ENCODE data around the gene BNC2.
"Not testable (repeated sequence)": the region's sequence is repeated elsewhere in the genome, so short reads cannot be mapped to it uniquely, and the experiment has no call there.

BNC2 gene

DNA sequence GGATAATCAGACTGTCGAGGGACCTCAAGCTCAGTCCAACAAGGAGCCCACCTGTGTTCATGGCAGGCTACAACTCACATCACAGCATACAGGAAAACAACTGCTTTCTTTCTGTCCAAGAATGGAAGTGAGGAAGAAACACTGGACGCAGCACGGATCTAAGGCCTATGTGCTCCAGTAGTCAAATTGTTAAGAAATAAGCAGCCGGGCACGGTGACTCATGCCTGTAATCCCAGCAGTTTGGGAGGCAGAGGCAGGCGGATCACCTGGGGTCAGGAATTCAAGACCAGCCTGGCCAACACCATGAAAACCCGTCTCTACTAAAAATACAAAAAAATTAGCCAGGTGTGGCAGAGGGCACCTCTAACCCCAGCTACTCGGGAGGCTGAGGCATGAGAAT is 427.8 kb downstream of the BNC2 start:
- H3K27ac ChIP-seq (ENCODE audit: low read depth in 2 of 2, low read length in 2 of 2): no peak overlapping the region
- H3K36me3 ChIP-seq (ENCODE audit: control insufficient read depth in 2 of 2, insufficient read depth in 2 of 2, low read length in 2 of 2): no peaks in the 10 kb centered on the region

DNA sequence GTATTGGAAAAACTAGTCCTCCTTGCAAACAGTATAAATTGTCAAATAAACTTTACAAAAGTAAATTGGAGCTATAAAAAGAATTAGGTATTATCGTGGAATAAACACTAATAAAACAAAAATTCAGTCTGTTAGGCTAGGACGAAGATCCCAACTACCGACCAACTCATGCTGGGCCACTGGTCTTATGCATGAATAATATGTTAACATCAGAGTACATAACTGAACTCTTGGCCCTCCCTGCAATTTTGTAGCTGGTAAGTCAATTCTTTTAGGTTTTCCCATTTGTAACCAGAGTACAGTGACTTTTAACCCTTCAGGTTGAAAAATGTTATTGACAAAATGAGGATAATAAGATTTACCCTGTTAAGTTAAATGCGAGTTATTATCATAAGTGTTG is 428.7 kb downstream of the BNC2 start:
- Histone ChIP-seq H3K27ac (ENCODE audit: low read depth in 2 of 2, low read length in 2 of 2) (no peak overlapping the region), H3K4me1 (ENCODE audit: control insufficient read depth in 2 of 2, insufficient read depth in 2 of 2, low read length in 2 of 2) (no peaks in the 10 kb centered on the region), H3K4me3 (ENCODE audit: low read length in 2 of 2) (no peak overlapping the region), H3K9ac (ENCODE audit: low read depth in 1 of 2, low read length in 2 of 2) (no peak overlapping the region), H3K9me3 (ENCODE audit: control insufficient read depth in 2 of 2, low read length in 2 of 2) (no peaks in the 10 kb centered on the region), H3K27me3 (ENCODE audit: control insufficient read depth in 2 of 2, insufficient read depth in 2 of 2, low read length in 2 of 2) (no peaks in the 10 kb centered on the region), H3K36me3 (ENCODE audit: control insufficient read depth in 2 of 2, insufficient read depth in 2 of 2, low read length in 2 of 2) (no peaks in the 10 kb centered on the region)

More for the DNA sequence above, 427.8 kb downstream of the BNC2 start:
- Histone ChIP-seq H3K4me1 (ENCODE audit: control insufficient read depth in 2 of 2, insufficient read depth in 2 of 2, low read length in 2 of 2) (no peaks in the 10 kb centered on the region), H3K27me3 (ENCODE audit: control insufficient read depth in 2 of 2, insufficient read depth in 2 of 2, low read length in 2 of 2) (no peaks in the 10 kb centered on the region), H3K9me3 (ENCODE audit: control insufficient read depth in 2 of 2, low read length in 2 of 2) (no peaks in the 10 kb centered on the region), H3K9ac (ENCODE audit: low read depth in 1 of 2, low read length in 2 of 2) (no peak overlapping the region), H3K4me3 (ENCODE audit: low read length in 2 of 2) (no peak overlapping the region)

- not testable (repeated sequence) for H3K9ac ChIP-seq (ENCODE audit: low read depth in 1 of 2, low read length in 2 of 2); H3K36me3 ChIP-seq (ENCODE audit: control insufficient read depth in 2 of 2, insufficient read depth in 2 of 2, low read length in 2 of 2); H3K4me3 ChIP-seq (ENCODE audit: low read length in 2 of 2); H3K27me3 ChIP-seq (ENCODE audit: control insufficient read depth in 2 of 2, insufficient read depth in 2 of 2, low read length in 2 of 2); H3K27ac ChIP-seq (ENCODE audit: low read depth in 2 of 2, low read length in 2 of 2); H3K9me3 ChIP-seq (ENCODE audit: control insufficient read depth in 2 of 2, low read length in 2 of 2); H3K4me1 ChIP-seq (ENCODE audit: control insufficient read depth in 2 of 2, insufficient read depth in 2 of 2, low read length in 2 of 2)
Measured at GRCh38 chr9:16438831-16439230, 431.6 kb downstream of the BNC2 start.

DNA sequence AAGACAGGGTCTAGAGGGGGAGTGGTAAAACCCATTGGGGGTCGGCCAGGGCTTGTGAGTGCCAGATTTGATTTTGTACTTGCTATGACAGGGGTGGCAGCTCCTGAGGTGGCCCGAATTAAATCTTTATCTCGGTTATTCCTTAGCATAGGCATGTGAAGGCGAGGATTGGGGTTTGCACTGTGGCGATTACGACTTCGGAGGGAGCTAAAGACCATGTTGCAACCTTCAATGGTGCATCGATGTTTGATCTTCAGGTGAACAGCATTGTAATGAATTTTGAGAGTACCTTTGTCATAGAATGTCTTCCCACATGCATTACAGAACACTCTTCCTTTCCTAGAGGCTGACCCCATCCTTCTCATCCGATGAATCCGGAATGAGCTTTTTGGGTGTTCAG is 433.9 kb downstream of the BNC2 start:
- no peaks in the 10 kb centered on the region for H3K36me3 ChIP-seq (ENCODE audit: control insufficient read depth in 2 of 2, insufficient read depth in 2 of 2, low read length in 2 of 2)
- H3K9ac ChIP-seq (ENCODE audit: low read depth in 1 of 2, low read length in 2 of 2): no peak overlapping the region
- no peak overlapping the region for H3K4me3 ChIP-seq (ENCODE audit: low read length in 2 of 2)
- H3K27me3 ChIP-seq (ENCODE audit: control insufficient read depth in 2 of 2, insufficient read depth in 2 of 2, low read length in 2 of 2): no peaks in the 10 kb centered on the region
- H3K4me1 ChIP-seq (ENCODE audit: control insufficient read depth in 2 of 2, insufficient read depth in 2 of 2, low read length in 2 of 2): no peaks in the 10 kb centered on the region
- no peak overlapping the region for H3K27ac ChIP-seq (ENCODE audit: low read depth in 2 of 2, low read length in 2 of 2)
- H3K9me3 ChIP-seq (ENCODE audit: control insufficient read depth in 2 of 2, low read length in 2 of 2): no peaks in the 10 kb centered on the region

- no peak overlapping the region for H3K9ac ChIP-seq (ENCODE audit: low read depth in 1 of 2, low read length in 2 of 2)
- no peaks in the 10 kb centered on the region for H3K27me3 ChIP-seq (ENCODE audit: control insufficient read depth in 2 of 2, insufficient read depth in 2 of 2, low read length in 2 of 2)
- H3K9me3 ChIP-seq (ENCODE audit: control insufficient read depth in 2 of 2, low read length in 2 of 2): no peaks in the 10 kb centered on the region
Measured at GRCh38 chr9:16434526-16434925, 435.9 kb downstream of the BNC2 start.

DNA sequence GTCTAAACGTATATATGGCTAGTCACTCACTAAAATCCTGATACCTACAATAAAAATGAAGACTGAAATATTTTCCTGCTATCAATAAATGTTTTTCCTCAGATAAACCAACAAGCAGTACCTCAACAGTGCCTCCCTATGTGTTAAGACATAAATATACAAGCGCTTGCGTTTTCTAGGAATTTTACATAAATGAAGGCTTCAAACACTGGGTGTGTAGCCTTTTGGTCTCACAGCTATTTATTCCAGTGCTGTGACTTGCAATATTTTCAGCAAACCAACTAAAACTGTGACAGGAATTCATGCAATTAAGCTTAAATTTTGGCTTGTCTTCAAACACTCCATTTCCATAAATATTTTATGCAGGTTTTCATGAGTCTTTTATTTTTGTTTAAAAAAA is 437.0 kb downstream of the BNC2 start:
- no peaks in the 10 kb centered on the region for H3K9me3 ChIP-seq (ENCODE audit: control insufficient read depth in 2 of 2, low read length in 2 of 2)
- no peak overlapping the region for H3K9ac ChIP-seq (ENCODE audit: low read depth in 1 of 2, low read length in 2 of 2)
- H3K27ac ChIP-seq (ENCODE audit: low read depth in 2 of 2, low read length in 2 of 2): no peak overlapping the region
- H3K27me3 ChIP-seq (ENCODE audit: control insufficient read depth in 2 of 2, insufficient read depth in 2 of 2, low read length in 2 of 2): no peaks in the 10 kb centered on the region
- H3K4me3 ChIP-seq (ENCODE audit: low read length in 2 of 2): no peak overlapping the region
- H3K36me3 ChIP-seq (ENCODE audit: control insufficient read depth in 2 of 2, insufficient read depth in 2 of 2, low read length in 2 of 2): no peaks in the 10 kb centered on the region
- no peaks in the 10 kb centered on the region for H3K4me1 ChIP-seq (ENCODE audit: control insufficient read depth in 2 of 2, insufficient read depth in 2 of 2, low read length in 2 of 2)

More at GRCh38 chr9:16434526-16434925, 435.9 kb downstream of the BNC2 start:
- no peak overlapping the region for H3K27ac ChIP-seq (ENCODE audit: low read depth in 2 of 2, low read length in 2 of 2)
- no peaks in the 10 kb centered on the region for H3K36me3 ChIP-seq (ENCODE audit: control insufficient read depth in 2 of 2, insufficient read depth in 2 of 2, low read length in 2 of 2)
- no peaks in the 10 kb centered on the region for H3K4me1 ChIP-seq (ENCODE audit: control insufficient read depth in 2 of 2, insufficient read depth in 2 of 2, low read length in 2 of 2)
- H3K4me3 ChIP-seq (ENCODE audit: low read length in 2 of 2): no peak overlapping the region

DNA sequence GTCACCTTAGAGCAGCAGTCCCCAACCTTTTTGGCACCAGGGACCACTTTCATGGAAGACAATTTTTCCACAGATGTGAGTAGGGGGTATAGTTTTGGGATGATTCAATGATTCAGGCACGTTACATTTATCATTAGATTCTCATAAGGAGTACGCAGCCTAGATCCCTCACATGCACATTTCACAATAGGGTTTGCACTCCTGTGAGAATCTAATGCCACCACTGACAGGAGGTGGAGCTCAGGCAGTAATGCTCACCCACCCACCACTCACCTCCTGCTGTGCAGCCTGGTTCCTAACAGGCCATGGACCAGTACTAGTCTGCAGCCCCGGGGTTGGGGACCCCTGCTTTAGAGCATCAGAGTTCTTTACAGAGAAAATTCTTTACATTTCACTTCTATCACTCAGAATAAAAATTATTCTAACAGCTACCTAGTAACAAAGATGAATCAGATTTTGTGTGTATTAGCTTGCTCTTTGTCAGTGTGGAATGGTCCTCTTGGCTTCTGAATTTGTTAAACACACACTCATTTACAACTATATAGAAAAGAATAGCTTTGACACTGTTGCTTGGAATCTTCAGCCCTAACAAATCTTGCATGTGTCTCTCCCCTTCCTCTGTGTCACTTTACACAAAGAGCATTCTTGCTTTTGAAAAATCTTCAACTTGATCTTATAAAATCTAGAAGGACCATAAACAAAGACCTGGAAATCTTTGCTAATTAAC is 438.6 kb downstream of the BNC2 start:
- Histone ChIP-seq H3K4me1 (ENCODE audit: control insufficient read depth in 2 of 2, insufficient read depth in 2 of 2, low read length in 2 of 2) (no peaks in the 10 kb centered on the region), H3K36me3 (ENCODE audit: control insufficient read depth in 2 of 2, insufficient read depth in 2 of 2, low read length in 2 of 2) (no peaks in the 10 kb centered on the region), H3K27ac (ENCODE audit: low read depth in 2 of 2, low read length in 2 of 2) (no peak overlapping the region), H3K27me3 (ENCODE audit: control insufficient read depth in 2 of 2, insufficient read depth in 2 of 2, low read length in 2 of 2) (no peaks in the 10 kb centered on the region), H3K9me3 (ENCODE audit: control insufficient read depth in 2 of 2, low read length in 2 of 2) (no peaks in the 10 kb centered on the region), H3K4me3 (ENCODE audit: low read length in 2 of 2) (no peak overlapping the region), H3K9ac (ENCODE audit: low read depth in 1 of 2, low read length in 2 of 2) (no peak overlapping the region)

DNA sequence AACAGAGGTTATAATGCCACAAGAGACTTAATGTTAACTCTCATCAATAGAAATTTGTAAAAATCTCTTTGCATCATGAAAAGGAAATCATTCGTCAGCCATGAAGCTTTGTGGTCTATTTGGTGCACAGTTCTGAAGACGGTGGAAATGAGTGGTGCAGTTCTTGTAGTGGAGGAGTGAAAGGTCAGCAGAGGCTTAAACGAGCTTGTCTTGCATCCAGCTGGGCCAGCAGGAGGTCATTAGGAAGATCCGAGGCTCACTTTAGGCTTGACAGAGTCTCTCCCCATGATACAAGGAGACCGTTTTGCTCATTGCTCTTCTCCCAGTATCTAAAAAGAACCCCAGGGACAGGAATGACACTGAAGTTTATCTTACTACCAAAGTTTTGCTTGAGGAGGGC is 440.8 kb downstream of the BNC2 start:
- H3K36me3 ChIP-seq (ENCODE audit: control insufficient read depth in 2 of 2, insufficient read depth in 2 of 2, low read length in 2 of 2): no peaks in the 10 kb centered on the region
- H3K9ac ChIP-seq (ENCODE audit: low read depth in 1 of 2, low read length in 2 of 2): no peak overlapping the region
- H3K27ac ChIP-seq (ENCODE audit: low read depth in 2 of 2, low read length in 2 of 2): no peak overlapping the region
- no peaks in the 10 kb centered on the region for H3K9me3 ChIP-seq (ENCODE audit: control insufficient read depth in 2 of 2, low read length in 2 of 2)
- no peak overlapping the region for H3K4me3 ChIP-seq (ENCODE audit: low read length in 2 of 2)
- no peaks in the 10 kb centered on the region for H3K4me1 ChIP-seq (ENCODE audit: control insufficient read depth in 2 of 2, insufficient read depth in 2 of 2, low read length in 2 of 2)
- H3K27me3 ChIP-seq (ENCODE audit: control insufficient read depth in 2 of 2, insufficient read depth in 2 of 2, low read length in 2 of 2): no peaks in the 10 kb centered on the region

DNA sequence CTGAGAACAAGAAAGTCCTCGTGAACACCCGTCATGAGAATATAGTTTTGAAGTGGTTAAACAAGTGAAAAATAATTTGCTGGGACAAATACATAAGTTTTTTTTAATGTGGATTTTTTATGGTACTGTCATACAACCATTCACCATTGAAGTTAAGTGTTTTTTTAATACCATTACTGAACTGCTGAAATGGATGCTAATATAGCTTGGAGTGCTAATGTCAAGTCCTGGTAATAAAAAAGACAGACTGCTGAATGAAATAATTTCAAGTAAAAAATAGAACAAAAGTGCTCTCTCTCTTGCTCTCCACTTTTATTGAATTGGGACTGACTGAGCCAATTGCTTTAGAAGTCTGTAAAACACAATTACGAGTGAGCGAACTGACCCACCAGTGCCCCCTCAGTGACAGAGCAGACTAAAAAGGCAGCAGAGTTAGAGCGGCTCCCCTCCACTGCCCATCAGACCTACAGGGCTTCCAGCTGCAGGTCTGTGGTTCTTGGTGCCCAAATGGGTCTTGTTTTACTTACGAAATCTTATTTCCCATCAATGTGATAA is 442.5 kb downstream of the BNC2 start:
- no peaks in the 10 kb centered on the region for H3K27me3 ChIP-seq (ENCODE audit: control insufficient read depth in 2 of 2, insufficient read depth in 2 of 2, low read length in 2 of 2)
- H3K9ac ChIP-seq (ENCODE audit: low read depth in 1 of 2, low read length in 2 of 2): no peak overlapping the region
- H3K27ac ChIP-seq (ENCODE audit: low read depth in 2 of 2, low read length in 2 of 2): no peak overlapping the region
- H3K4me3 ChIP-seq (ENCODE audit: low read length in 2 of 2): no peak overlapping the region
- H3K4me1 ChIP-seq (ENCODE audit: control insufficient read depth in 2 of 2, insufficient read depth in 2 of 2, low read length in 2 of 2): no peaks in the 10 kb centered on the region
- no peaks in the 10 kb centered on the region for H3K9me3 ChIP-seq (ENCODE audit: control insufficient read depth in 2 of 2, low read length in 2 of 2)
- no peaks in the 10 kb centered on the region for H3K36me3 ChIP-seq (ENCODE audit: control insufficient read depth in 2 of 2, insufficient read depth in 2 of 2, low read length in 2 of 2)

- H3K4me1 ChIP-seq (ENCODE audit: control insufficient read depth in 2 of 2, insufficient read depth in 2 of 2, low read length in 2 of 2): no peaks in the 10 kb centered on the region
- no peak overlapping the region for H3K4me3 ChIP-seq (ENCODE audit: low read length in 2 of 2)
- H3K27me3 ChIP-seq (ENCODE audit: control insufficient read depth in 2 of 2, insufficient read depth in 2 of 2, low read length in 2 of 2): no peaks in the 10 kb centered on the region
- no peak overlapping the region for H3K9ac ChIP-seq (ENCODE audit: low read depth in 1 of 2, low read length in 2 of 2)
- H3K27ac ChIP-seq (ENCODE audit: low read depth in 2 of 2, low read length in 2 of 2): no peak overlapping the region
- no peaks in the 10 kb centered on the region for H3K36me3 ChIP-seq (ENCODE audit: control insufficient read depth in 2 of 2, insufficient read depth in 2 of 2, low read length in 2 of 2)
- no peaks in the 10 kb centered on the region for H3K9me3 ChIP-seq (ENCODE audit: control insufficient read depth in 2 of 2, low read length in 2 of 2)
Measured at GRCh38 chr9:16426716-16427115, 443.8 kb downstream of the BNC2 start.

All from mucosa of rectum (tissue), 2 donors.